Ectodermal cell (in vitro differentiated cells): ENCODE measurements around the gene SUN1.
"Not testable (repeated sequence)": the region's sequence is repeated elsewhere in the genome, so short reads cannot be mapped to it uniquely, and the experiment has no call there.

ENCODE experiments used
- H3K27ac ChIP-seq: 2 replicates; pipeline ENCODE4 v1.7.0; 2013; ENCODE audit warnings: mild to moderate bottlenecking, low read depth, low read length; ENCODE audit not compliant: insufficient read depth, poor library complexity, severe bottlenecking
- H3K27me3 ChIP-seq: 2 replicates; pipeline ENCODE4 v1.7.0; 2013; ENCODE audit warnings: mild to moderate bottlenecking, low read length; ENCODE audit not compliant: insufficient read depth, control insufficient read depth, poor library complexity, severe bottlenecking
- H3K36me3 ChIP-seq: one replicate; pipeline ENCODE4 v1.7.0; 2013; ENCODE audit warnings: low read length; ENCODE audit not compliant: control insufficient read depth, insufficient read depth
- H3K4me1 ChIP-seq: one replicate; pipeline ENCODE4 v1.7.0; 2013; ENCODE audit warnings: low read length; ENCODE audit not compliant: control insufficient read depth, insufficient read depth
- H3K4me3 ChIP-seq: 2 replicates; pipeline ENCODE4 v1.7.0; 2013; ENCODE audit warnings: low read depth, low read length, control low read depth; ENCODE audit not compliant: insufficient read depth
- H3K9me3 ChIP-seq: 2 replicates; pipeline ENCODE4 v1.7.0; 2013; ENCODE audit warnings: mild to moderate bottlenecking, low read length, moderate library complexity; ENCODE audit not compliant: control insufficient read depth
- WGBS, 2 experiments: methylation state at CpG; one replicate each; pipeline ENCODE4 v1.1.7; 2013; ENCODE audit warnings: missing lambda C conversion rate in 2 of 2; 5-methylcytosine and 5-hydroxymethylcytosine counted together

Gene SUN1

GRCh38 chr7:921071-921461, 88.8 kb downstream of the SUN1 start:
- H3K36me3 ChIP-seq: no peaks in the 10 kb centered on the region
- H3K4me1 ChIP-seq: peaks cover 4% of the 10 kb centered on the region
- no peak overlapping the region for H3K4me3 ChIP-seq
- 92% methylated on average over 15 of the region's 15 CpGs for WGBS, 2 experiments
- H3K27ac ChIP-seq: no peak overlapping the region
- H3K27me3 ChIP-seq: no peaks in the 10 kb centered on the region
- H3K9me3 ChIP-seq: no peaks in the 10 kb centered on the region

DNA sequence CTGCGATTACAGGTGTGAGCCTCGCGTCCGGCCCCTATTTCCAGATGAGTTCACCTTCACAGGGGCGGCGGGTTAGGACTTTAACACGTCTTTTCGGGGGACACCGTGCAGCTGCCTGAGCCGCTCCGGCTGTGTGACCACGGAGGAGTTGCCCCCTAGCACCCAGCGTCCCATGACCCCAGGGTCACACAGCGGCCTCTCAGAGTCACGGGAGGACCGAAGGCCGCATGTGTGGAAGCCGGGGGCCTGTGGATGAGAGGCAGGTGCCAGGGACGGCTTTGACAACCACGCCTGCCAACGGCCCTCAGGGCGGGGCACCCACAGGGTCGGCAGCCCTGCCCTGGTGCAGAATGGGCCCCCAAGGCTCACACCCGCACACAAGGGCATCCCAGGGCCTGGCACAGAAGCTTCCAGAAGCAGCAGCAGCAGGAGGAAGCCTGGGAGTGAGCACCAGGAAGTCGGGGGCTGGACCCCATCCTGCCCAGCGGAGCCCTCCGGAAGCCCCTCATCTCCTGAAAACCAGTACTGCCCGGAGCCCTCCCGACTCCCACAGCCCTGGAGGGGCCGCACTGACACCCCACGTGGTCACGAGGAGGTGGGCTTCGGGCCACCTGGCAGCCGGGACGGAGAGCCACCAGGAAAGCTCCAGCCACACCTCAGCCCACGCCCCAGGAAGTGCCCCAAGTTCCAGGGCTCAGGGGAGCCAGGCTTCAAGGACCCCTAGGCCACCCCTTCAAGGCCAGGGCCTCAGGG, 89.5 kb downstream of the SUN1 start:
- Histone ChIP-seq H3K4me3 (no peak overlapping the region), H3K9me3 (no peaks in the 10 kb centered on the region), H3K4me1 (peaks cover 4% of the 10 kb centered on the region), H3K27ac (no peak overlapping the region), H3K36me3 (no peaks in the 10 kb centered on the region), H3K27me3 (no peaks in the 10 kb centered on the region)
- WGBS, 2 experiments: 90 to 91% methylated on average over 36 of the region's 36 CpGs

DNA sequence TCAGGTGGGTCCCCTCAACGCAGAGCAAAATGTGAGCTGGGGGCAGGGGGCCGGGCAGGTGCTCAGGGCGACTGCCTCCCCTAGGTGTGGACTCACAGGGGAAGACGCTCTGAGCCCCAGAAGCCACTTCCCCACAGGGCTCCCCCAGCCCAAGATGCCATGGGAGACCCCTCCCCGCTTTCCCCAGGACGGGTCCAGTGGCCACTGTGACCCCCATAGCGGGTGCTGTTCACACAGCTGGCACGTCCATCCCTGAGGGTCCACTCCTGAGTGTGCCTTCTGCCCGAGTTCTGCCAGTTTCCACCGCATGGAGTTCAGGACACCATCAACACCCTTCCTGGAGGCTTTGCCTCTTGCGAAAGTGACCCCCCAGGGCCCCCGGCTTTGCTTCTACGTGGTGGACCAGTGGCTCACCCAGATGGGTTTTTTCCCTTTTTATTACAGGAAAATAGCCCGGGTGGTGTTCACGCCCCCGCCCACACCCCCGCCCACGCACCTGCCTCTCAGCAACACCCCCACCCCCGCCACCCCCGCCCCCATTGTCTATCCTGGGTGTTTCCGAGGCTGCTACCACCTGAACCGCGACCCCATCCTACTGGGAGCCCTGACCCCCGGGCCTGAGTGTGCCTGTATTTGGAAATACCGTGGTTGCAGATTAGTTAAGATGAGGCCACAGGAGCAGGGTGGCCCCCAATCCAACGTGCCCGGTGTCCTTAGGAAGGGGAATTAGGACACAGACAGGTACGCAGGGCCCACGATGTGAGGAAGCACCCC, 90.2 kb downstream of the SUN1 start:
- H3K27ac ChIP-seq: no peak overlapping the region
- no peaks in the 10 kb centered on the region for H3K36me3 ChIP-seq
- no peaks in the 10 kb centered on the region for H3K27me3 ChIP-seq
- WGBS, 2 experiments: 85% methylated on average over 26 to 28 of the region's 29 CpGs
- H3K9me3 ChIP-seq: no peaks in the 10 kb centered on the region
- H3K4me3 ChIP-seq: no peak overlapping the region
- H3K4me1 ChIP-seq: peaks cover 4% of the 10 kb centered on the region

DNA sequence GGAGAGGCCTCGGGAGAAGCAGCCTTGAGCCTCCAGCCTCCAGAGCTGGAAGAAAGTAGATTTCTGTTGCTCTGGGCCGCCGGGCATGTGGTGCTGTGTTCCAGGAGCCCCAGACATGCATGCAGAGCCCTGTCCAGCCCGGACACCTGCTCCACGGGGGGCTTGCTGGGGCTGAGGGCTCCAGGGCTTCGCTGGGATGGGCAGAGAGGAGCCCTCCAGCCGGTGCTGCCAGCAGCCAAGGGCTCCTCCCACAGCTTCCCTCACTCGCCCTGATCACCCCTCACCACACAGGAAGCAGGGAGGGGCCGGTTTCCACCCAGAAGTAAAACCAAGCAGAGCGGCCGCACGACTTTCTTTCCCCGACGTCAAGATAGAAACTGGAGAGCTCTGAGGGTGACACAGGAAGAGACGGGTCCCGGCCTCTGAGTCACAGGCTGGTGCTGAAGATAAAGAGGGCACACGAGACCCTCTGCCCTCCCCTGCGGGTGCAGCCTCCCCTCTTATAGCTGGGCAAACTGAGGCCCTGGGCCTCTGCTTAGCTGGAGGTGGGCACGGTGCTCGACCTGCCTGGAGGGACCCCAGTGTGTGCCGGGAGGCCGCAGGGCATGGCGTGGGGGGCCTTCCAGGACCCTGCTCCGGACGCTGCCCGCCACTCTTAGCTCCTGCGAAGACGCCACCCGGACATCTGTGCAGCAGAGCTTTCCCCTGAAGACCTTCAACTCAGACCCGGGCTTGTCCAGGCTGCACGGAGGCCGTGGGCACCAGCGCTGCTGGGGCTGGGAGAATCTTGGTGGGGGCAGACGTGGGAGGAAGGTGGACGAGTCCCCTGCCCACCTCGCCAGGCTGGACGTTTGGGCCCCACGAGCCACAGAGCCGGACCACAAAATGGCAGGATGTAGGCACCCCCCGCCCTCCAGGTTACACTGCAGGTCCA, 91.1 kb downstream of the SUN1 start:
- no peak overlapping the region for H3K4me3 ChIP-seq
- H3K36me3 ChIP-seq: no peaks in the 10 kb centered on the region
- H3K27me3 ChIP-seq: no peaks in the 10 kb centered on the region
- WGBS, 2 experiments: 81 to 83% methylated on average over 40 of the region's 40 CpGs
- peaks cover 4% of the 10 kb centered on the region for H3K4me1 ChIP-seq
- H3K9me3 ChIP-seq: no peaks in the 10 kb centered on the region
- H3K27ac ChIP-seq: no peak overlapping the region

DNA sequence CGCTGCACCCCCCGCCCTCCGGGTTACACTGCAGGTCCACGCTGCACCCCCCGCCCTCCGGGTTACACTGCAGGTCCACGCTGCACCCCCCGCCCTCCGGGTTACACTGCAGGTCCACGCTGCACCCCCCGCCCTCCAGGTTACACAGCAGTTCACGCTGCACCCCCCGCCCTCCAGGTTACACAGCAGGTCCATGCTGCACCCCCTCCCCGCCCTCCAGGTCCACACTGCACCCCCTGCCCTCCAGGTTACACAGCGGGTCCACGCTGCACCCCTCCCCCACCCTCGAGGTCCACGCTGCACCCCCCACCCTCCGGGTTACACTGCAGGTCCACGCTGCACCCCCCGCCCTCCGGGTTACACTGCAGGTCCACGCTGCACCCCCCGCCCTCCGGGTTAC, 91.8 kb downstream of the SUN1 start:
- not testable (repeated sequence) for H3K4me1 ChIP-seq, H3K27me3 ChIP-seq, H3K4me3 ChIP-seq, H3K9me3 ChIP-seq, H3K36me3 ChIP-seq, H3K27ac ChIP-seq
- WGBS, 2 experiments: 83 to 85% methylated on average over 8 to 17 of the region's 25 CpGs
